ENCODE measurements around the gene PRKCA.

Gene PRKCA

DNA sequence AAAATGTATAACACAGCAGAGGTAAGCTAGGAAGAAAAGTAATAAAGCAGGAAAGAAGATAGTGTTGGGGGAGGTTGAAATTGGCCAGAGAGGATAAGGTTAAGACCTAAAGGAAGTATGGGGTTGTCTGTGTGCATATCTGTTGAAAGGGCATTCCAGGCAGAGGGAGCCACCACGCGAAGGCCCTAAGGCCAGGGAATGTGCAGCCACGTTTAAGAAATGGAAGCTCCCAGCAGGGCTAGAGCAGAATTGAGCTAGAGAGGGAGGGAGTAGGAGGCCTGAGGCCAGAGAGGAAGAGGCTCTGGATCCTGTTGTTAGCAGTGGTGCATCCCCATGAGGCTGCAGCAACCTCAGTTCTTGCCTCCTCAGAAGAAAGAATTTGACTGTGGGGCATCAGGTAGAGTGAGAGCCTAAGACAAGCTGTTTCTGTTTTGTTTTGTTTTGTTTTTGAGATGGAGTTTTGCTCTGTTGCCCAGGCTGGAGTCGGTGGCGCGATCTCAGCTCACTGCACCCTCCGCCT, 473.5 kb downstream of the PRKCA start:
- TF ChIP-seq, protein P1, sequence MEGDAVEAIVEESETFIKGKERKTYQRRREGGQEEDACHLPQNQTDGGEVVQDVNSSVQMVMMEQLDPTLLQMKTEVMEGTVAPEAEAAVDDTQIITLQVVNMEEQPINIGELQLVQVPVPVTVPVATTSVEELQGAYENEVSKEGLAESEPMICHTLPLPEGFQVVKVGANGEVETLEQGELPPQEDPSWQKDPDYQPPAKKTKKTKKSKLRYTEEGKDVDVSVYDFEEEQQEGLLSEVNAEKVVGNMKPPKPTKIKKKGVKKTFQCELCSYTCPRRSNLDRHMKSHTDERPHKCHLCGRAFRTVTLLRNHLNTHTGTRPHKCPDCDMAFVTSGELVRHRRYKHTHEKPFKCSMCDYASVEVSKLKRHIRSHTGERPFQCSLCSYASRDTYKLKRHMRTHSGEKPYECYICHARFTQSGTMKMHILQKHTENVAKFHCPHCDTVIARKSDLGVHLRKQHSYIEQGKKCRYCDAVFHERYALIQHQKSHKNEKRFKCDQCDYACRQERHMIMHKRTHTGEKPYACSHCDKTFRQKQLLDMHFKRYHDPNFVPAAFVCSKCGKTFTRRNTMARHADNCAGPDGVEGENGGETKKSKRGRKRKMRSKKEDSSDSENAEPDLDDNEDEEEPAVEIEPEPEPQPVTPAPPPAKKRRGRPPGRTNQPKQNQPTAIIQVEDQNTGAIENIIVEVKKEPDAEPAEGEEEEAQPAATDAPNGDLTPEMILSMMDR (IDR thresholded peaks at IDR 0.05; ENCODE audit: control insufficient read depth, extremely low read depth, insufficient read depth) = no peak
- H3K4me3 ChIP-seq (ENCODE audit: low read depth, low read length) = no peak overlapping the region
- DNase-seq (ENCODE audit: low read depth) = no peak

DNA sequence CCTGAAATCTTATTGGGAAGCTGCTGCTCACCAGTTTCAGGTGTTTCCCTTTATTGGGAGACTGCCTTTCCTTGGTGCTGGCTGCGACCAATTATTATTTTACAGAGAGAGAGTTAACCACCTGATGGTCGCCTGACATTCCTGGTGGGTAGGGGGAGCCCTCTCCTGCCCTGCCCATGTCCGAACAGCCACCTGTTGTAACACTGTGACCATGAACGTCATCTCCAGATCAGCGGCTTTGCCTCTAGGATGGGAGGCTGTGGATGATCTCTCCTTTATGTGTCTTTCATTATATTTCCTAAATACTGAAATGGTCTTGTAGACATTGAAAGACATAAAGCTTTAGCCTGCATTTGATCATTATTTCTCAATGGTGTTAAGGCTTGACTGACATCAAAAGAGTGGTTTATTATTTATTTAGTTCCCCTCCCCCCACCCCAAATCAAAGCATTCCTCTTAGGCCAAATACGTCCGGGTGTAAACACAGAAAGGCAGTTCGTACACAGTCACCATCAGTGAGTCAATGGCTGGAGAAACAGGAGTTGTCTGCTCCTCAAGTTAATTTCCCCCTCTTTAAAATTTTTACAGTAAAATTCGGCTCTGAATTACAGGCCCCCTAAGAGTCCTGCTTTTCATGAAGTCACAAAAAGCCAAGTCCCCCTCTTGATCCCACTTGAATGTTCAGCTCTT, 474.7 kb downstream of the PRKCA start:
- H3K4me3 ChIP-seq (ENCODE audit: low read depth, low read length) = no peak overlapping the region
- TF ChIP-seq, protein P1 (IDR thresholded peaks at IDR 0.05; ENCODE audit: control insufficient read depth, extremely low read depth, insufficient read depth) = no peak
- no peak for DNase-seq (ENCODE audit: low read depth)

DNA sequence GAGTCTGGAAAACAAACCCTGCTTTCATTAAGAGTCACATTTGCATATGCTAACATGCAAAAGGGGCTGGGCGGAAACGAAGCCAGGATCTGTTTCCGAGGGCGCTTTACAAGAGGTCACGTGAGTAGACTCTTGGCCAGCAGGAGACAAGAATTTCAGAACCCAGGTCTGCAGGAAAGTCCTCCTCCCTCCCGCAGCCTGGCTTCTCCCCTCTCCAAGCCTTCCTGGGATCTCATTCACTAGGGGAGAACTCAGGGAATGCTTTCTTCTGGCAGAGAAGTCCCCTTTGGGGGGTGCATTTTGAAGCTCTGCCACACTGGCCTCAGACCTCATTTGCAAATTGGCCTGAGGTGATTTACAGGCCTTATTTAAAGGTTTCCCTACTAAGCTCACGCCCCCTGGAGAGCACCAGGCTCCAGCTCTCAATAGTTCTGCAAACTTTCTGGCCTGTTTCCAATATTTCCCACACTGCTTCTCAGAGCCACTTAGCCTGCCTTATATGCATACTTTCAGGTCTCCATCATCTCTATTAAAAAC, 475.3 kb downstream of the PRKCA start:
- TF ChIP-seq, protein P1 (IDR thresholded peaks at IDR 0.05; ENCODE audit: control insufficient read depth, extremely low read depth, insufficient read depth) = no peak
- DNase-seq (ENCODE audit: low read depth) = no peak
- no peak overlapping the region for H3K4me3 ChIP-seq (ENCODE audit: low read depth, low read length)

DNA sequence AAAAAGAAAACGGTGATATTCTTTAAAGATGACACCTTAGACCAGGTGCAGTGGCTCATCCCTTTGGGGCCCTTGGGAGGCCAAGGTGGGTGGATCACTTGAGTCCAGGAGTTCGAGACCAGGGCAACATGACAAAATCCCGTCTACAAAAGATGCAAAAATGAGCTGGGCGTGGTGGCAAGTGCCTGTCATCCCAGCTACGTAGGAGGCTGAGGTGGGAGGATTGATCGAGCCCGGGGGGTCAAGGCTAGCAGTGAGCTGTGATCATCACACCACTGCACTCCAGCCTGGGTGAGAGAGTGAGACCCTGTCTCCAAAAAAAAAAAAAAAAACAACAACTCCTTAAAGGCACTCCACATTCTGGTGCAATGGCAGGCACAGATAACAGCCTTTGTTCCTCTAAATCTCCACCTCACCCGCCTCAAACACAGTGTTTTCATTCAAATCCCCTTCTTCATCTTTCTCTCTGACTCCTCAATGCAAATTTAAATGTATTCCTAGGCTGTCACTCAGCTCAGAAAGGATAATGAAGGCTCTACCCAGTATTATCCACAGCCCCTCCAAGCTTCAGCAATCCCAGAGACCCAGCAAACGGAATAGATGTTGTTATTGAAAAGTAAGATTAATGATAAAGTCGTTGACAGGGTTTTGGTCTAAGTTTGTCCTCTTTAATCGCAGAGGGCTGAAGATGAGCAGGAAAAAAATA, 476.3 kb downstream of the PRKCA start:
- DNase-seq (ENCODE audit: low read depth) = no peak
- no peak overlapping the region for H3K4me3 ChIP-seq (ENCODE audit: low read depth, low read length)

DNA sequence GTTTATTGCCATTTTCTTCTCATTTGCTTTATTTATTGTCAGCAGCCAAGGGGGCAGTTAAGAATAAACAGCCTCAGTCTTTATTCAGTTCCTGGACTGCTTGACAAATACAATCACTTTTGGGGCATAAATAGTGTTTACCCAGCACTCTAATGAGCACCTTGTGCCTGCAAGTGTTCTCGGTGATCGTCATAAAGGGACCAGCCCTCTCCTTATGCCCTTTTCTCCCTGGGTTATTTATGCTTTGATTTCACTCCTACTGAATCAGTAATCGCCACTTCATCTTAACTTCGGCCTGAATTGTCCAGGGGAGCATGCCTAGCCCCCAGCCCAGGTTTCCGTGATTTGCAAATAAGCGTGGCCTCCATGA, 476.8 kb downstream of the PRKCA start:
- TF ChIP-seq, protein P1 (IDR thresholded peaks at IDR 0.05; ENCODE audit: control insufficient read depth, extremely low read depth, insufficient read depth) = no peak
- no peak overlapping the region for H3K4me3 ChIP-seq (ENCODE audit: low read depth, low read length)
- DNase-seq (ENCODE audit: low read depth) = no peak

More for the DNA sequence above, 476.3 kb downstream of the PRKCA start:
- TF ChIP-seq, protein P1 (IDR thresholded peaks at IDR 0.05; ENCODE audit: control insufficient read depth, extremely low read depth, insufficient read depth) = no peak

DNA sequence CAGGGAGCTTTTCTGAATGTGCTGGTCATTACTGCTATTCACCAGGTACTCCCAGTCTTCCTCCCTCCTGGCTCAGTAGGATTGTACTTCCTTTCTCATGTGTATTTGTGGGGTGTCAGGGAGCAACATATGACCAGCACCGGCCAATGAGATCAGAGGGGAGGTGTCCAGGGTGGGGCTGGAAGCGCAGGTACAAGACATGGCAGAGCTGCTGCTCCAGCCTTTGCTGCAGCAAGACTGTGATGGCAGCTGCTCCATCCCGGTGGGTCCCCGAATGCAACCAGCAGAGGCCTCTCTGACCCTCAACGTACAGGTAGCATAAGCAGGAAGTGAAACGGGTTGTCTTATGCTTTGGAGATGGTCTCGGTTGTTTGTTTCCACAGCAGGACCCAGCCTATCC, 478.7 kb downstream of the PRKCA start:
- H3K4me3 ChIP-seq (ENCODE audit: low read depth, low read length) = no peak overlapping the region
- no peak for DNase-seq (ENCODE audit: low read depth)
- TF ChIP-seq, protein P1 (IDR thresholded peaks at IDR 0.05; ENCODE audit: control insufficient read depth, extremely low read depth, insufficient read depth) = no peak
